HG02852 (cell line): ENCODE results near the gene PLA2G4E.

Experiments
- ATAC-seq: cut with Tn5 transposase; IDR thresholded peaks from one replicate; pipeline ENCODE4 v1.9.1; 2021; ENCODE audit warnings: mild to moderate bottlenecking, moderate library complexity; ENCODE audit not compliant: unreplicated experiment

PLA2G4E gene

DNA sequence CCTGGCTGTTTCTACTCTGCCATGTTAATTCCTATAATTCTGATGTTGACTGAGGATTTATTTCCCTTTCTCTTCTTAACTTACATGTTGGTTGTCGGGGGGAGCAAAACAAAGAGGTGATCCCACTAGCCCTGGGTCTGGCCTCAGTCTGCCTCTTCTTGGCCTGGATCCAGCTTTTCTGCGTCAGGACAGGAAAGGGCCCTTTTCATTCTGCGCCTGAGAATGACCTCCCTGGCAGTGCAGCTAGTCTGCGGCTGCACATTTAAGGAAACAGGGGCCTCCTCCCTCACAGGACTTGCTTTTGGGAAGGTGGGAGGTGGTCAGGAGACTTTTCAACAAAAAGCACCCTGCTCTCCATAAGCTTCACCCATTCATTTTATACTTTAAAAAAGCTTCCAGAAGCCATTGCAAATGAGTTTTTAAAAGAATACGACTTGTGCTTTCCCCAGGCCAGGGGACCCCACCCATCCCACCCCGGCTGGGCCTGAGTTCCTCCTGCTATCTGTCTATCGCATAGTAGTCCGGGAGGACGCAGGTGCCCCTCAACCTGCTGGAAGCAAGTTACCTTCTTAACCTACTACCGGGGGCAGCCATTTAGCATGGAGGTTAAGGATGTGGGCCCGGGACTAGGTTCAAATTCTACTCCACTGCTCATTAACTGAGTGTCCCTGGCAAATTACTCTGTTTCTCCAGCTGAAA, 27.2 kb downstream of the PLA2G4E start:
- no peak for ATAC-seq

GRCh38 chr15:41992803-41993190, 28.0 kb downstream of the PLA2G4E start:
- ATAC-seq: no peak

GRCh38 chr15:41992151-41992802, 28.6 kb downstream of the PLA2G4E start:
- no peak for ATAC-seq

- ATAC-seq: no peak
These were observed 30.2 kb downstream of the PLA2G4E start for GRCh38 chr15:41990691-41991090.

DNA sequence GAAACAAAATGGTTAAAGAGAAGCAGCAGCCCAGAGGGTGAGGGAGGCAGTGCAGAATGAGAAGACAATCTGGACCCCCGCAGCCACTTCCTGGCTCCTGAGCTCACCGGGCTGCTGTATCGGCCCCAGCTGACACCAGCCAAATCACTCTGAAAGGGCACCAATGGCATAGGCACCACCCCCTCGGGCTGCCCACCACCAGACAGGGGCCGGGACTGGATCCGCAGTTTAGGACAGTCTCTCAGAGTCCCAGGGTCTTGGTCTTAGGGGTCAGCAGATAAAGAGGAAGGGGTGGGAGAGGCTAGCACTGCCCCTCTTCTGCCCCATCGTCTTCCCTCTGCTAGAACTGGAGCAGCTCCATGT, 30.6 kb downstream of the PLA2G4E start:
- no peak for ATAC-seq

DNA sequence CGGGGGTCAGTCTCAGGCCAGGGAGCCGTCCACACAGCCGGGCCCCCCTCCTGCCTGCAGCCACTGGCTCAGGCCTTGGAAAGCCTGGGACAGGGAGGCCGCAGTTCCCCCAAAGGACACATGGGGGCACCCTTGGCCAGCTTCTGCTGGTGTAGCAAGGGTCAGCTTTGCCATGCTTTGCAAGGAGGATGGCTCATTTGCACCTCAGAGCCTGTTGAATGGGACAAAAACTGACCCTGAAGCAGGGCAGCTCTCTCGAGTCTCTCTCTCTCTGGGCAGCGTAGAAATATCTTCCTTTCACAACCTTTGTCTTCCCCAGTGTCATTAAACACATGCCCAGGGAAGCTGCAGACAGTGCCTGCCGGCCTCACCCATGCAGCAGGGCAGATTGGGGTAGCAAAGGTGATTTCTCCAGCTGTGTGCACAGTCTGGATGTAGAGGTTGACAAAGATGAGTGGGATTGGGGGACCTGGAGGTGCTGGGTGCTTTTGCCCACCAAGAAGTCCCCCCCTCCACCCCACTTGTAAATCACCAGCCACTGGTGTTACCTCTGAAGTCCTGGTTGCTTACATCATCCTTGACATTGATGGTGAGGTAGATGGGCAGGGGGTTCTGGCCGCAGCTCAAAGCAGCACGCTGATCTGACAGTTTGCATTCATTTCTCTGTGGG, 31.1 kb downstream of the PLA2G4E start:
- no peak for ATAC-seq

- ATAC-seq: no peak
These were observed 31.8 kb downstream of the PLA2G4E start for GRCh38 chr15:41988896-41989572.

DNA sequence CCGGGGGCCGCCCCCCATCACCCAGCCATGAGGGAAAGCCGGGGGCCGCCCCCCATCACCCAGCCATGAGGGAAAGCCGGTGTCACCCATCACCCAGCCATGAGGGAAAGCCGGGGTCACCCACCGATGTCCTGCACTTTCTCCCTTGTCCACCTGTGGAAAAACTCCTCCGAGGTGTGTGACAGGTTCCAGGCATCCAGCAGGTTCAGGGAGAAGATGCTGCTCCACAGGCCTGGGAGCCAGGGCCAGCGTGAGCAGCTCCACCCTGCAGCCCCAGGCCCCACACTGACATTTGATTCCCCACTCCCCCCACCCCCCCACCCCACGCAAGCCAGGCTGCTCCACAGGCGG, 32.9 kb downstream of the PLA2G4E start:
- ATAC-seq: no peak

GRCh38 chr15:41987246-41987924, 33.5 kb downstream of the PLA2G4E start:
- no peak for ATAC-seq

GRCh38 chr15:41985236-41986160, 35.3 kb downstream of the PLA2G4E start:
- ATAC-seq: no peak

DNA sequence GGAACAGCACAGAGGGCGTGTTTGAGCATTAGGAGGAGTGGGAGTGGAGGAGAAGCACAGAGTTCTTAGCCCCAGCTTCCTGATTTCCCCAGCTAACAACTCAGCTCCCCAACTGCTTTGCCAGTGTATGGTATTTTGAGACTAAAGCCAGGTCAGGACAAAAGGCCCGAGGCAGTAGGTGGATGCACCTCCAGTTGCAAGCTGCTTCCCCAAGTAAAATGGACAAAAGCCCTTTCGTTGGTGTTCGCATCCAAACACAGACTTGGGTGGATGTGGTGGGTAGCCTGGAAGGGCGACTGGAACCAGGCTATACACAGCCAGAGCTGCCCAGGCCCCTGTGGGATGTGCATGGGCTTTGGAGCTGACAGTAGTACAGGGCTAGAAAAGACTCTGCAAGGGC, 36.2 kb downstream of the PLA2G4E start:
- no peak for ATAC-seq

- no peak for ATAC-seq
These were observed 36.9 kb downstream of the PLA2G4E start for GRCh38 chr15:41983621-41984571.

- ATAC-seq: no peak
These were observed 37.6 kb downstream of the PLA2G4E start for GRCh38 chr15:41983221-41983620.

DNA sequence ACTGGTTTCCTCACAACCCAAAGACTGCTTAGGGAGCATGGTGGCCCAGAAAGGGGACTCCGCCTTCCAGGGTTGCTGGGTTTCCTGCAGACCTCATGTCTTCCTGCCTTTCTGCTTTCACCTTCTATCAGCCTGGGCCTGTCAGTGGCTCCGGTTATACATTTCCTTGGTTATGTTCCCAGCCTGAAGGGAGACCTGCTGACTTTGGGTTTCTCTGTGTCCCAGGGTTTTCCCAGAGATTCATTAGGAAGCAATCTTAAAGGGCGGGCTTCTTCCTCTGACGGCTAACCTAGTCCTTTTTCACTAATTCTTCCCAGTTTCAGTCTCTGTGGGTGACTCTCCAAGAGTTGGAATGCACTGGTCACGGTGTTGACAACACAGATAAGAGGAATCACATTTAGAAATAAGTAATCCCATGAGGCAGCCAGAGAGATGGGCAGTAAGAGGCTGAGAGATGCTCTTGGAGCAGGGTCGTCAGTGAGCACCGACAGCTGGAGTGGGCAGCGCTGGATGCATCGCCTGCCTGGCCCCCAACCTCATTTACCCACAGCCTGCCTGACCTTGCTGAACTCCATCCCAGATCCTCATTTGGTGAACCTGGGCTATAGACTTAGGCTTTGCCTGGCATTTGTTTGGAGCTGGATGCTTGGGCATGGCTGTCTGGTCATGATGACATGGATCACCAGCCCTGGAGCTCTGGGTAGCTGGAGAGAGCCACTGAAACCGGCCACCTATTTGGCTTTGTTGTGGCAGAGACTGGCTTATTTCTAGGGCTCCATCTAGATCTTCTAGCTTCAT, 38.5 kb downstream of the PLA2G4E start:
- ATAC-seq: no peak

DNA sequence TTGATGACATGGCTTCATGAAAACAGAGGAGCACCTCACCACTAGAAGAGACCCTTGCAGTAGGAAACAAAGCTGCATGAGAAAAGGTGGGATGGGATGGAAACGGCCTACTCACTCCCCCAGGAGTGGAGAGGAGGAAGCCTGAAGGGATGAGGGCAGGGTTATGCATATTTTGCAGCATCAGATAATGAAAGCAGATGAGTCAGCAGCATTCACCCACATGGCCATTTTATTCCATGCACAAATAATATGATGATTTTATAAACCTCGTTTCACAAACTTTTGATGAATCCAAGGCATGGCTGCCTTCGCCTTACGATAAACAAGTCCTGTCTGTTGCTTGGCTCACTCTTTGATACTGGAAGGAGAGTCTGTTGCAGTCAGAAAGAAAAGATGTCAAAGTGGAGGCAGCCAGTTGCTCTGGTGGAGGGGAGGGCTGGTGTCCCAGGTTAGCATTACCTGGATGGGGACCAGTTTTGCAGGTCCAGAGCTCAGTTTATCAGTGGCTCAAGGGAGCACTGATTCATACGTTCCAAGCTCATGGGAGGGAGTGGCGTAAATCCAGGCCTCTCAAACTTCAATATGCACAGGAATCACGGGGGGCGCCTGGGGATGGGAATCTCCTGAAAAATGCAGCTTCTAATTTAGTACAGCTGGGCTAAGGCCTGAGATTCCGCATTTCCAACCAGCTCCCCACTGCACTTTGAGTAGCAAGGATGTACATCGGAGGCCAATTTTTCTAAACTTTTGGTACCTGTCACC, 39.3 kb downstream of the PLA2G4E start:
- ATAC-seq: no peak

DNA sequence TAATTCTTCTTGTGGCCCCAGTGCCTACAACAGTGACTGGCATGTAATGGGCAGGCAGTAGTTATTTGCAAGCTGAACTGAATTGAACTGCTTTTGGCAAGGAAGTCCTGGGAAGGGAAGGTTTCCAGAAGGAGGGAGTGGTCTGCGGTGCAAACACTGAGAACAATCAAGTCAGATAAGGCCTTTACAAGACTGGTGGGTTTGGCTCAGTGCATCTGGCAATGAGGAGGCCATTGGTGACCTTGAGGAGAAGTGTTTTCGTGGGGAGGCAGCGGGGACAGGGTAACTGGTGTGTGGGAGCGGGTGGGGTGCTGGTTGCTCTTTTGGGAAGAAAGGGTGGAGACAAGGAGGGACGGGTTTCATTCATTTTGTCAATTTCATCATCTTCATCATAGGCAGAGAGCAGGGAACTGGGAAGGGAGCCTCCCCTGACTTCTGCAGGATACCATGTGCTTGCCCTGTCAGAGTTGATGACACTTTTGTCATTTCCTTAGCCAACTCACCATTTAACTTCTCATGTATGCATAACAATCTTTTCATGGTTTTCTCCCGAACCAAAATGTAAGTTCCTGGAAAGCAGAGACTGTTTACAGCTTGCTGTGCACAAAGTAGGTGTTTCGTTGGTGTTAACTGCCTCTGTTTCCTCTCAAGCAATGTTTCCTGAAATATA, 40.1 kb downstream of the PLA2G4E start:
- ATAC-seq: no peak
